Measurements from ENCODE around the gene GPNMB.

DNA sequence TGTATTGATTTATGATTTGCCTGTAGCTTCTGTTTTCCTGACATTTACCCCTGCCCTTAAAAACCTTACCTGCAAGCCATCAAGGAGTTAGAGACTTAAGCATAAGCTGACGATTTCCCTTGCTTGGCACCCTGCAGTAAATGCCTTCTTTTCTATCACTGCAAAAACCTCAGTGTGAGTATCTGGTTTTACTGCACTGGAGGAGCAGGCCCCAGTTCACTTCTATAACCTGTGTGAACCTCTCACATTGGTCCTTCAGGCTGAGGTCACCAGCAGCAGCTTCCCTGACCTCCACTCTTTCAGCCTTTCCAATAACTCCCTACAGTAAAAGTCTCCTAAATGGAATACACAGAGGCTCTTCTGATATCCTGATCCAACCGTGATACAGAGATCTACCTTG, 34.2 kb upstream of the GPNMB start:
- TF ChIP-seq, protein P1, sequence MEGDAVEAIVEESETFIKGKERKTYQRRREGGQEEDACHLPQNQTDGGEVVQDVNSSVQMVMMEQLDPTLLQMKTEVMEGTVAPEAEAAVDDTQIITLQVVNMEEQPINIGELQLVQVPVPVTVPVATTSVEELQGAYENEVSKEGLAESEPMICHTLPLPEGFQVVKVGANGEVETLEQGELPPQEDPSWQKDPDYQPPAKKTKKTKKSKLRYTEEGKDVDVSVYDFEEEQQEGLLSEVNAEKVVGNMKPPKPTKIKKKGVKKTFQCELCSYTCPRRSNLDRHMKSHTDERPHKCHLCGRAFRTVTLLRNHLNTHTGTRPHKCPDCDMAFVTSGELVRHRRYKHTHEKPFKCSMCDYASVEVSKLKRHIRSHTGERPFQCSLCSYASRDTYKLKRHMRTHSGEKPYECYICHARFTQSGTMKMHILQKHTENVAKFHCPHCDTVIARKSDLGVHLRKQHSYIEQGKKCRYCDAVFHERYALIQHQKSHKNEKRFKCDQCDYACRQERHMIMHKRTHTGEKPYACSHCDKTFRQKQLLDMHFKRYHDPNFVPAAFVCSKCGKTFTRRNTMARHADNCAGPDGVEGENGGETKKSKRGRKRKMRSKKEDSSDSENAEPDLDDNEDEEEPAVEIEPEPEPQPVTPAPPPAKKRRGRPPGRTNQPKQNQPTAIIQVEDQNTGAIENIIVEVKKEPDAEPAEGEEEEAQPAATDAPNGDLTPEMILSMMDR (IDR thresholded peaks at IDR 0.05), result no peak
- TF ChIP-seq POLR2A (IDR thresholded peaks at IDR 0.05), result no peak
